CD4-positive, alpha-beta T cell (primary cell): ENCODE data around the gene LEF1. TPM values are rescaled to one million over a fixed set of nuclear protein-coding genes. Genes with fewer than 3 reads are reported as not detected.
"Not testable (repeated sequence)": the region's sequence is repeated elsewhere in the genome, so short reads cannot be mapped to it uniquely, and the experiment has no call there.

Experiments
- ATAC-seq: fragments of 200-7000 bp; cut with Tn5 transposase; one replicate; pipeline ENCODE4 v1.10.0; 2022; ENCODE audit warnings: mild to moderate bottlenecking; ENCODE audit not compliant: poor library complexity
- CTCF ChIA-PET: fragments of 350-600 bp; sonication (Branson Sonifier 250); formaldehyde crosslinking; loops from one replicate; lab custom pipeline; 2021; ENCODE audit warnings: antibody characterized with exemption, inconsistent platforms; lab: Charles Lee
- POLR2A ChIA-PET: fragments of 350-600 bp; sonication (Branson Sonifier 250); formaldehyde crosslinking; loops from one replicate; lab custom pipeline; 2021; ENCODE audit warnings: antibody characterized with exemption, inconsistent platforms; lab: Charles Lee
- DNase-seq, 14 experiments: peaks; one replicate each; pipeline ENCODE4 v3.0.0-alpha.2; 2013 to 2020; ENCODE audit warnings: mixed read lengths in 2 of 14
- H3K27ac ChIP-seq, 2 donors: one replicate each; pipeline versions ENCODE4 v1.5.1 to v1.7.0; 2013; ENCODE audit warnings: low read length in 2 of 2, low read depth in 1 of 2, mild to moderate bottlenecking in 1 of 2
- H3K27me3 ChIP-seq, 2 experiments: 1 replicate in 1 of 2; 2 replicates in 1 of 2; pipeline versions ENCODE4 v1.6.1 to v1.7.0; 2013; ENCODE audit warnings: low read length in 2 of 2, control low read depth in 1 of 2, mild to moderate bottlenecking in 1 of 2, moderate library complexity in 1 of 2; ENCODE audit not compliant: insufficient read depth in 2 of 2, control insufficient read depth in 1 of 2
- H3K36me3 ChIP-seq: one replicate; pipeline ENCODE4 v1.6.1; 2013; ENCODE audit warnings: low read length, control low read depth; ENCODE audit not compliant: insufficient read depth
- H3K4me1 ChIP-seq: one replicate; pipeline ENCODE4 v1.6.1; 2013; ENCODE audit warnings: low read length, control low read depth; ENCODE audit not compliant: insufficient read depth
- H3K4me3 ChIP-seq: one replicate; pipeline ENCODE4 v1.5.1; 2013; ENCODE audit warnings: mild to moderate bottlenecking, low read length, moderate library complexity
- H3K9me3 ChIP-seq, 2 experiments: 1 replicate in 1 of 2; 2 replicates in 1 of 2; pipeline versions ENCODE4 v1.6.1 to v1.7.0; 2013; ENCODE audit warnings: low read length in 2 of 2, mild to moderate bottlenecking in 2 of 2, control low read depth in 1 of 2, moderate library complexity in 1 of 2; ENCODE audit not compliant: control insufficient read depth in 1 of 2, insufficient read depth in 1 of 2
- H3K27ac Mint-ChIP-seq: one replicate; pipeline ENCODE4 v1.8.0; 2020; ENCODE audit warnings: mixed read lengths
- H3K27me3 Mint-ChIP-seq: one replicate; pipeline ENCODE4 v1.8.0; 2021; ENCODE audit warnings: mixed read lengths
- H3K36me3 Mint-ChIP-seq: one replicate; pipeline ENCODE4 v1.8.0; 2021; ENCODE audit warnings: low read depth, mixed read lengths
- H3K4me1 Mint-ChIP-seq: one replicate; pipeline ENCODE4 v1.8.0; 2021; ENCODE audit warnings: low read depth, mixed read lengths
- H3K4me3 Mint-ChIP-seq: one replicate; pipeline ENCODE4 v1.8.0; 2020; ENCODE audit warnings: mild to moderate bottlenecking, mixed read lengths
- H3K9me3 Mint-ChIP-seq: one replicate; pipeline ENCODE4 v1.8.0; 2020; ENCODE audit warnings: mixed read lengths
- intact Hi-C, 2 experiments: fragments of 100-400 bp; cut with DNase I in 1 of 2; cut with micrococcal nuclease in 1 of 2; formaldehyde crosslinking; loops; one replicate each; pipeline versions ENCODE4 v1.15.1 to v1.9.0; 2023 to 2025; cut with DNase I, micrococcal nuclease
- total RNA-seq, 174 experiments: library from RNA in 2 of 174; stranded (reverse) in 2 of 174; gene quantifications; one replicate each; pipeline ENCODE4 v1.2.3 and lab custom pipeline; 2021 to 2026
- TF ChIP-seq, protein P1 (sequence below): fragments of 200-600 bp; IDR thresholded peaks from one replicate; pipeline ENCODE4 v1.8.0; 2022; ENCODE audit warnings: antibody characterized with exemption, mild to moderate bottlenecking

The LEF1 gene
- total RNA-seq, 2 experiments from 2014 or later: 409 to 438 TPM

DNA sequence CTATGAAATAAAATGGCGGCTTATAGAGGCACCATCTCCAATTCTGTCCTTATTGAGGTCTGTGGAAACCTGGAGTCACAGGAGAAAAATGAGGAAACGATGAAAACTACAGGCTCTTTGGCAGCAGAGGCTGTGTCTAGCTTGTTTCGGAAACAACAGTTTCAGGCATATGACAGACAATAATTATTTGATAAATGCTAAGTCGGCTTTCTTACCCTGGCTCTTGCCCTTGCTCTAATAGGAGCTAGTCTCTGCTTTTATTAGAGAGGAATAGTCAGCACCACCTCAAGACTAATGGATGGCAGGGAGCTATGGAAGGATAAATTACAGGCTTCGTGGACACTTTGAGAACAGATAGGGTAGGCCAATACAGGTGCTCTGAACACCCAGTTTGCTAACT, 154.8 kb downstream of the LEF1 start:
- no peak overlapping the region for H3K4me3 Mint-ChIP-seq
- Histone ChIP-seq H3K9me3 (no peaks in the 10 kb centered on the region), H3K4me3 (no peak overlapping the region), H3K36me3 (peaks cover 21% of the 10 kb centered on the region), H3K4me1 (no peaks in the 10 kb centered on the region), H3K27me3 (no peaks in the 10 kb centered on the region), H3K27ac (no peak overlapping the region)
- H3K36me3 Mint-ChIP-seq: peaks cover 82% of the 10 kb centered on the region
- CTCF ChIA-PET: interaction anchor here (0.7 to 1.3 kb wide), 3 partner anchors 159 to 550 kb away, joined by 3 to 6 read pairs (median 3); no protein-coding TSS in a partner anchor
- POLR2A ChIA-PET: interaction anchor here (0.8 kb wide), 1 partner anchor 67 kb away, joined by 4 read pairs; no protein-coding TSS in a partner anchor
- intact Hi-C loops: no loop called here
- H3K9me3 Mint-ChIP-seq: no peaks in the 10 kb centered on the region
- H3K27ac Mint-ChIP-seq: no peak overlapping the region
- no peaks in the 10 kb centered on the region for H3K27me3 Mint-ChIP-seq
- TF ChIP-seq, protein P1, sequence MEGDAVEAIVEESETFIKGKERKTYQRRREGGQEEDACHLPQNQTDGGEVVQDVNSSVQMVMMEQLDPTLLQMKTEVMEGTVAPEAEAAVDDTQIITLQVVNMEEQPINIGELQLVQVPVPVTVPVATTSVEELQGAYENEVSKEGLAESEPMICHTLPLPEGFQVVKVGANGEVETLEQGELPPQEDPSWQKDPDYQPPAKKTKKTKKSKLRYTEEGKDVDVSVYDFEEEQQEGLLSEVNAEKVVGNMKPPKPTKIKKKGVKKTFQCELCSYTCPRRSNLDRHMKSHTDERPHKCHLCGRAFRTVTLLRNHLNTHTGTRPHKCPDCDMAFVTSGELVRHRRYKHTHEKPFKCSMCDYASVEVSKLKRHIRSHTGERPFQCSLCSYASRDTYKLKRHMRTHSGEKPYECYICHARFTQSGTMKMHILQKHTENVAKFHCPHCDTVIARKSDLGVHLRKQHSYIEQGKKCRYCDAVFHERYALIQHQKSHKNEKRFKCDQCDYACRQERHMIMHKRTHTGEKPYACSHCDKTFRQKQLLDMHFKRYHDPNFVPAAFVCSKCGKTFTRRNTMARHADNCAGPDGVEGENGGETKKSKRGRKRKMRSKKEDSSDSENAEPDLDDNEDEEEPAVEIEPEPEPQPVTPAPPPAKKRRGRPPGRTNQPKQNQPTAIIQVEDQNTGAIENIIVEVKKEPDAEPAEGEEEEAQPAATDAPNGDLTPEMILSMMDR: no peak
- ATAC-seq (no peak), DNase-seq (no peak)
- peaks cover 7% of the 10 kb centered on the region for H3K4me1 Mint-ChIP-seq

DNA sequence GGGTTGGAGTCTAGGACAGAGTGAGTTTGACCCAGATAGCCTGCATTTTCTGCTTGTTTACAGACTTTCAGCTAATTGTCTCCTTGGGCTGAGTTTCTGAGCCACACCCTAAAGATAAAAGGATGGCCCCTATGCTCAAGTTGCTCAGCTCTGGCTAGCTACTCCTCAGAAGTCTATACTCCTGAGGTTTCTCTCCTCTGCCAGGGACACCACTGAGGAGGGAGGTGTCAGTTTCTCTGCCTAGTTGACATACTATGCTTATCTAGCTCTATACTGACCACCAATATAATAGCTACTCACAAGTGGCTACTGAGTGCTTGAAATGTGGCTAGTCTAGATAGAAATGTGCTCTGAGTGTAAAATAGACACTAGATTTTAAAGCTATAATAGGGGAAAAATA, 155.4 kb downstream of the LEF1 start:
- Histone ChIP-seq H3K27me3 (no peaks in the 10 kb centered on the region), H3K4me1 (no peaks in the 10 kb centered on the region), H3K9me3 (no peaks in the 10 kb centered on the region), H3K4me3 (no peak overlapping the region), H3K27ac (no peak overlapping the region), H3K36me3 (peaks cover 21% of the 10 kb centered on the region)
- ChIA-PET POLR2A (interaction anchor here (0.5 to 0.8 kb wide), 2 partner anchors 67 to 134 kb away, joined by 4 read pairs; no protein-coding TSS in a partner anchor), CTCF (interaction anchor here (1.2 to 1.3 kb wide), 2 partner anchors 186 to 551 kb away, joined by 3 to 6 read pairs; no protein-coding TSS in a partner anchor)
- Mint-ChIP-seq H3K27me3 (no peaks in the 10 kb centered on the region), H3K4me3 (no peak overlapping the region), H3K36me3 (peaks cover 76% of the 10 kb centered on the region), H3K9me3 (no peaks in the 10 kb centered on the region), H3K4me1 (peaks cover 5% of the 10 kb centered on the region), H3K27ac (no peak overlapping the region)
- TF ChIP-seq, protein P1: no peak
- intact Hi-C loops: no loop called here
- no peak for ATAC-seq
- DNase-seq: no peak

DNA sequence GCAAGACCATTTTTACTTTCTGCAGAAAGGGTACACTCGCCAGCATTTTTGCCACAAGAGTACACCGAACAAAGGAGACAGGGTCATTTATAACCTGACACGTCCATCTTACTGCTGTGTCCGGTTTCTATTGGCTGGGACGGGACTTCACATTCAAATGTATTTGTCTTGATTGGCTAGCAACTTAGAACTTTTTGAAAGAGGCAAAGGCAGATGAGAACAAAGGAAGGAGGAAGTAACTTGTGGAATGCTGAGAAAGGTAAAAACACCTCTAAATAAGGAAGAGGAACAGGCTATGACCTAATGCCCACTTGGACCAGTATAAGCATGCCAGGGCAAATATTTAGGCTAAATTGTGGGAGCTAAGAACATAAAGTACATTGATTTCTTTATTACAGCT, 156.3 kb downstream of the LEF1 start:
- H3K36me3 ChIP-seq: peaks cover 21% of the 10 kb centered on the region
- H3K27me3 ChIP-seq, H3K9me3 ChIP-seq, ATAC-seq, H3K4me3 ChIP-seq, H3K27me3 Mint-ChIP-seq, H3K9me3 Mint-ChIP-seq, H3K27ac ChIP-seq, intact Hi-C loops, CTCF ChIA-PET, H3K27ac Mint-ChIP-seq, POLR2A ChIA-PET, H3K4me3 Mint-ChIP-seq, DNase-seq, H3K4me1 Mint-ChIP-seq, H3K4me1 ChIP-seq: not testable (repeated sequence)
- peaks cover 75% of the 10 kb centered on the region for H3K36me3 Mint-ChIP-seq

DNA sequence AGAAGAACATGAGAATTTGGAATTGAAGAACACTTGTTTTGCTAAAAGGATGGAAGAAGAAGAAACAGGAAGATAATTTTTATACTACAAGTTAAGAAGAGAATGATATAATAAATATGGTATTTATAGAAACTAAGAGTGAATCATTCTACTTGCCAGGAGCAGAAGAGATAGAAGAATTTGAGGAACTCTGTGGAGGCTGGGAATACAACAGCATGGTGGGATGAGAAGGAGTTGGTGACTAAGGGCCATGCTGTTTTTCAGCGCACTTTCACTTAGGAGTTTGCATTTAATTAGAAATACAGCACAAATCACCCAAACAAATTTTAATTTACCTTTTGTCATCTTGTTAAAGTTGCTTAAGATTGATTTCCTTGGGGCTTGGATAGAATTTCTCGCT, 158.6 kb downstream of the LEF1 start:
- Mint-ChIP-seq H3K9me3 (no peaks in the 10 kb centered on the region), H3K27me3 (no peaks in the 10 kb centered on the region), H3K27ac (no peak overlapping the region), H3K36me3 (peaks cover 55% of the 10 kb centered on the region), H3K4me1 (peaks cover 26% of the 10 kb centered on the region), H3K4me3 (no peak overlapping the region)
- H3K4me3 ChIP-seq: no peak overlapping the region
- H3K27ac ChIP-seq: no peak overlapping the region
- DNase-seq (no peak), ATAC-seq (no peak)
- TF ChIP-seq, protein P1: no peak
- CTCF ChIA-PET: interaction anchor here (1.3 kb wide), 1 partner anchor 8 kb away, joined by 3 read pairs; no protein-coding TSS in a partner anchor
- intact Hi-C loops: no loop called here
- H3K27me3 ChIP-seq: no peaks in the 10 kb centered on the region
- peaks cover 8% of the 10 kb centered on the region for H3K4me1 ChIP-seq
- H3K9me3 ChIP-seq: no peaks in the 10 kb centered on the region
- H3K36me3 ChIP-seq: peaks cover 12% of the 10 kb centered on the region
- POLR2A ChIA-PET: no interaction called here
